HG02623 (cell line): ENCODE results near the gene SPSB4.
"Not testable (repeated sequence)": the region's sequence is repeated elsewhere in the genome, so short reads cannot be mapped to it uniquely, and the experiment has no call there.

Source experiments
- ATAC-seq: cut with Tn5 transposase; IDR thresholded peaks from one replicate; pipeline ENCODE4 v1.9.1; 2021; ENCODE audit warnings: moderate library complexity; ENCODE audit not compliant: unreplicated experiment

Gene SPSB4

DNA sequence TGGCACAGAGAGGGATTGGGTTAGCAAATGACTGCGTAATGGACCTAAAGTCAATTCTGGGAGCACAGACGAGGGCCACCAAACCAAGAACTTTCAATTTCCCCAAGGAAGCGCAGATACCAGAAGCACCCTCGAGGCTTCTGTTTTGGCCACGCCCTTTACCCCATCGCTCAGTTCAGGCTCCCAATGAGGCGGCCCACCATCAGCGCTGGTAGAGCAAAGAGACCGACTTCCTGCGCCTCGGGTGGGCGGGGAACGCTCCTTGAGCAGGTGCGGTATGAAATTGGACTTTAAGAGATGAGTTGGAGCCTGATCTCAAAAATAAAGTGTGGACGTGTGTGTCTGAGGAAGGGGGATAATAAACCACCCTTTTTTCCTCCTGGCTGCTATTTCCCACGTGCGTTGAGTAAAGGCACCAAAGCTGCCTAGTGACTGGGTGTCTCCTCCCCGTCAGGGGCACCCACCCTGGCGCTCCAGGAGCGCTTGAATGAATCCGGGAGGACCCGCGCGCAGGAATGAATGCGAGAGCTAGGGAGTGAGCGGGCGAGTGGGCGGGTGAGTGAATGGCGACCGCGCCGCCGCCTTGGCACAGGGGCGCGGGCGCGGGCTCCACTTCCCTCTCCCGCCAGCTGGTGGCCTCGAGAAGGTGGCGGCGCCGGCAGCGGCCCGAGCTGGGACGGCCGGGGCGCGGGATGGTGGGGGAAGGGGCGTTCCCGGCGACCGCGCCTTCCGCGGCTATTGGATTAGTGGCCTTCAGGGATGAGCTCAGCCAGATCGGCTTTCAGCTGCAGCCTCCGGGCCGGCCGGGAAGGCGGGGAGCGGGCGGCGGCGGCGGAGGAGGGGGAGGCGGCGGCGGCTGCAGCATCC is at the start of gene SPSB4:
TSS of gene SPSB4 (plus strand) at position 772 of the 867 bp plus-strand sequence. CDS start 14,758 bp downstream, outside the sequence.
- ATAC-seq = no peak

DNA sequence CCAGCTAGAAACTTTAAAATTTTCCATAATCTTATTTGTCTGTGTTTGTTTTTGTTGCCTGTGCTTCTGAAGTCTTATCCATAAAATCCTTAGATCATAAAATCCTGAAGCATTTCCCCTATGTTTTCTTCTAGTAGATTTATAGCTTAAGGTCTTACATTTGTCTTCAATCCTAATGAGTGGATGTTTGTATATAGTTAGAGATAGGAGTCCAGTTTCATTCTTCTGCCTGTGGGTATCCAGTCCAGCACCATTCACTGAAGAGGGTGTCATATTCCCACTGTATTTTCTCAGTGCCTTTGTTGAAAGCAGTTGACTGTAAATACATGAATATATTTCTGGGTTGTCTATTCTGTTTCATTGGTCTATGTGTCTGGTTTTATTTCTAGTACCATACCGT is 44.8 kb upstream of the SPSB4 start:
- no peak for ATAC-seq

DNA sequence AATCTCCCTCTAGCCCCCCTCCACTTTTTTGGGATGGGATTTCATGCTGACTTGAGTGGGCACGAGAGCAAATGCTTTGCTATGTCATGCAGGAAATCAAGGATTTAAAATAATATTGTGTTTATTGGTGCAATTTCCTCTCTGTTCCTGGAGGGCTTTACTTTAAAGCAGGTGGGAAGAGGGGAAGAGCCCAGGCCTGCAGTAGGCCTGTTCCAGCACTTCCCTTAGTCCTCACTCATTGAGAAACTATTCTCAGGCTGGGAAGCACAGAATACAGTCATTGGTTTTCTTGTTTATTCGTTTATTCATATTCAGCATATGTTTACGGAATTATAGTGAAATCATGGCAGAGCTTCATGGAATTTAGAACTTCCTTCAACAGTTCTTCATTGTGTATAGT is 41.7 kb upstream of the SPSB4 start:
- no peak for ATAC-seq

- peak; percentile 85 for ATAC-seq
Observed at GRCh38 chr3:141011232-141011996, 39.7 kb upstream of the SPSB4 start.

DNA sequence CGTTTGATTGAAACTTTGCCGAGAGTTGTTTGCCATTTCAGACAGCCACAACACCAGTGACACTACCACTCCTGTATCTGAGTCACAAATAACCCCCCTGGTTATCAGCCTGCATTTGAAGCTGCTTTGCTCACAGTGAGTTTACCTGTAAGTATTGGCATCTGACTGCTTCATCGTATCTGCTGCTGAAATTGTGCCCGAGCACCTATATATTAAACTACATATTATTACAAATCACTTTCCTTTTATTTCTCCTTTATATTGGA is 39.2 kb upstream of the SPSB4 start:
- no peak for ATAC-seq

GRCh38 chr3:141012571-141012970 is 38.6 kb upstream of the SPSB4 start:
- ATAC-seq = no peak

DNA sequence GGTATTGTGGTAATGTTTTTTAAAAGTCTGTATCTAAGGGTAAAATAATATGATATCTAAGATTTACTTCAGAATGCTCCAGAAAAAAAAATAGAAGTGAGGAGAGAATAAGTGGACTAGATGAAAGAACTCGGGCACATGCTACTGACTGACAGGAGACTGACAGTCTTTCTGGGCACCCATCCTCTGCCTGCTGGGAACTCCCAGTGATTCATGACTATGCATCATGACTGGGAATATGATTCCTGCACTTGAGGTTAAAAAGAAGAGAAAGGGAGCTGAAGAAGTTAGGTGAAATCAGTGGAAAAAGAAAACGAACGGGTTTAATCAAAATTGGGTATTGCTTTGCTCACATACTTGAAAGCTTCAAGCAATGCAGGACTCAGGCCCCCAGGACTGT is 35.7 kb upstream of the SPSB4 start:
- ATAC-seq = no peak

- ATAC-seq = not testable (repeated sequence)
Observed at GRCh38 chr3:141017366-141018322, 33.5 kb upstream of the SPSB4 start.

DNA sequence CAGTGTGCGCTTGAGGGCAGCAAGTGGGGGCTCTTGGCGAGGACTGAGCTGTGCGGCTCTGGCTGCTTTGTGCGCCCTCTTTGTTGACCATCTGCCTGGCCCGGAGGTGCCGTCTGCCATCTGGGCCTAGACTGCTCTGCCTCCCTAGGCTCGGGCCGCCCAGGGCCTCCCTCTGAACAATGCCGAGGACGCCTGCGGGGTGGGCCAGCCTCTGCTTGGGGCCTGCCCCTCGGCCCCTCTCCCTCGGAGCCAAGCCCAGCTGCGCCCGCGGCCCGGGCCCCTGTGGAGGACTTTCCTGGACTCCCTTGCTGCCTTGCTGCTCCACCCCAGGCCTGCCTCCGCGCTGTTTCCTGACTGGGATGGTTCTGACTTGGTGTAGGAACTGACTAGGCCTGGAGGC is 31.9 kb upstream of the SPSB4 start:
- no peak for ATAC-seq

GRCh38 chr3:141020143-141020830 is 30.9 kb upstream of the SPSB4 start:
- ATAC-seq = no peak

DNA sequence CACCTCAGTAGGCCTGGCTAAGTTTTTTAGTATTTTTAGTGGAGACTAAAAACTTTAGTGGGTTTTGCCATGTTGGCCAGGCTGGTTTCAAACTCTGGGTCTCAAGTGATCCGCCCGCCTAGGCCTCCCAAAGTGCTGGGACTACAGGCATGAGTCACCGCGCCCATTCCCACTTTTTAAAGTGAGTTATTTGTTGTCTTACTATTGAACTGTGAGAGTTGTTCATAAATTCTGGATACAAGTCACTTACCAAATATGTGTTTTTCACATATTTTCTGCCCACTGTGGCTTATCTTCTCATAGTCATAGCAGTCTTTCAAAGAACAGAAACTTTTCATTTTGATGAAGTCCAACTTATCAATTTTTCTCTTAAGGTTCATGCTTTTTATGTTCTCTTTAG is 29.9 kb upstream of the SPSB4 start:
- no peak for ATAC-seq

DNA sequence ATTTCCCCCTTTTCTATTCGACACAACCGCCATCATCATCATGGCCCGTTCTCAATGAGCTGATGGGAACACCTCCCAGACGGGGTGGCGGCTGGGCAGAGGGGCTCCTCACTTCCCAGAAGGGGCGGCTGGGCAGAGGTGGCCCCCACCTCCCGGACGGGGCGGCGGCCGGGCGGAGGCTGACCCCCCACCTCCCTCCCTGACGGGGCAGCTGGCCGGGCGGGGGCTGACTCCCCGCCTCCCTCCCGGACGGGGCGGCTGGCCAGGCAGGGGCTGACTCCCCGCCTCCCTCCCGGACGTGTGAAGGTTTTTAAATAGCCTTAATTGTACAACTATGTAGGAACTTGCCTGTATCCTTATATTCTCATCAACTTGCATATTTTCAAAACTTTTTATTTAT is 20.9 kb upstream of the SPSB4 start:
- ATAC-seq = no peak

- no peak for ATAC-seq
Observed at GRCh38 chr3:141039589-141039988, 11.6 kb upstream of the SPSB4 start.

DNA sequence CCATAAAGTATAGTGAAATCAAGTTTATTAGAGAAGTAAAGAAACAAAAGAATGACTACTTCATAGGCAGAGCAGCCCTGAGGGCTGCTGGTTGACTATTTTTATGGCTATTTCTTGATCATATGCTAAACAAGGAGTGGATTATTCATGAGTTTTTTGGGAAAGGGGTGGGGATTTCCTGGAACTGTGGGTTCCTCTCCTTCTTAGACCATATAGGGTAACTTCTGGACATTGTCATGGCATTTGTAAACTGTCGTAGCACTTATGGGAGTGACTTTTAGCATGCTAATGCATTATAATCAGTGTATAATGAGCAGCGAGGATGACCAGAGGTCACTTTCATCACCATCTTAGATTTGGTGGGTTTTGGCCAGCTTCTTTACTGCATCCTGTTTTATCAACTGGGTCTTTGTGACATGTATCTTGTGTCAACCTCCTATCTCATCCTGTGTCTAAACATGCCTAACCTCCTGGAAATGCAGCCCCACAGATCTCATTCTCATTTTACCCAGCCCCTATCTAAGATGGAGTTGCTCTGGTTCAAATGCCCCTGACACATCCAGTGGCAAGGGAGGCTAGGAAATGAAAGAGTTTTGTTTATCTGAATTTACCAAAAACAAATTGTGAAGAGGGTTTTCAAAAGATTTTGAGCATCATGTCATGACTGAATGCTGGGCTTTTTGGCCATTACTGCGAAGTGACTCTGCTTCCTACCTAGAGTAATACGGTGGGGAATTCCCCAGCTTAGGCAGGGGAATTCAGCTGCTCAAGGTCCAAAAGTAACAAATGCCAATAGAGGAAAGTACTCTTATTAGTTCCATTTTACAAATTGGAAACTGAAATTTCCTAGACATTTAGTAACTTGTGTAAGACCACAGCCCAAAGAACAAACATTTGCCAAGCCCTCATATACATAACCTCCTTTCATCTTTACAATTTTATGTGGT is 6.2 kb upstream of the SPSB4 start:
- ATAC-seq = no peak

DNA sequence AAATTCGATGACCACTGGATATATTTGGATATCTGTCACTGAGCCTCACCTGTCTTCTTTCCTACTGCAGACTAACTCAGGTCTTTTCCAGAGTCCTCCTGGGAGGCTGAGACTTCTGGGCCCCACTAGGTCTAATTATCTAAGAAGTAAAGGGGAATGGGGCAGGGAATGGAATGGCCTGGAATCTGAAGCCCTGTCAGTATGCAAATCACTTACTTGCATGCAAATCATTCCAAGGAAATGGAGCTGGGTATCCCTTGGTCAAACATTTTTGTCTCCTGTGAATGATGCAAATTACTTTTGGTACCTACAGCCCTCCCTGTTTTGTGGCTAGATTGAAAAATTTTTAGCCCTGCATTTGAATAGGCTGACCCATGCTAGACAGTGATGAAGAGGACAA is 5.3 kb upstream of the SPSB4 start:
- ATAC-seq = no peak

DNA sequence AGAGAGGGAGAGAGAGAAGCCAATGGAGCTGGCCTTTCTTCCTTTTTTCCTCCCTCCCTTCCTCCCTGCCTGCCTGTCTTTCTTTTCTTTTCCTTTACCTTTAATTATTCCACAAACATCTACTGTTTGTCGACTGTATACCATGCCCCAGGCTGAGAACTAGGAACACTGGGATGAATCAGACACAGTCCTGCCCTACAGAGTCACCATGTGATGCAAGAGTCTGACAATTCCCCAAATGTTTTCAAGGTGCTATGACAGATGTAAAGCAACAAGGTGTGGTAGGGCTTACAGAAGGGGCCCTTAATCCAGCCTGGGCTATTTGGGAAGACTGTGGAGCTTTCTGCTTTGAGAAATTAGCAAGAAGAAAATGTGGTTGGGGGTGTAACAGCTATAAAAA is 4.0 kb upstream of the SPSB4 start:
- ATAC-seq = no peak

- ATAC-seq = no peak
Observed at GRCh38 chr3:141049681-141050080, 1.5 kb upstream of the SPSB4 start.

- ATAC-seq = no peak
Observed at GRCh38 chr3:141051443-141052200, 475 bp downstream of the SPSB4 start.
